GM18507 (cell line): ENCODE results near the gene LYSMD4.

Experiments used
- DNase-seq: peaks from one replicate; pipeline ENCODE4 v3.0.0; 2011; ENCODE audit warnings: low read depth; ENCODE audit not compliant: insufficient read length; ENCODE audit errors: extremely low spot score
- FAIRE-seq: peaks from 2 replicates; lab custom pipeline; 2011; peaks lifted over from hg19 to GRCh38; lab: Jason Lieb, UNC

The LYSMD4 gene

DNA sequence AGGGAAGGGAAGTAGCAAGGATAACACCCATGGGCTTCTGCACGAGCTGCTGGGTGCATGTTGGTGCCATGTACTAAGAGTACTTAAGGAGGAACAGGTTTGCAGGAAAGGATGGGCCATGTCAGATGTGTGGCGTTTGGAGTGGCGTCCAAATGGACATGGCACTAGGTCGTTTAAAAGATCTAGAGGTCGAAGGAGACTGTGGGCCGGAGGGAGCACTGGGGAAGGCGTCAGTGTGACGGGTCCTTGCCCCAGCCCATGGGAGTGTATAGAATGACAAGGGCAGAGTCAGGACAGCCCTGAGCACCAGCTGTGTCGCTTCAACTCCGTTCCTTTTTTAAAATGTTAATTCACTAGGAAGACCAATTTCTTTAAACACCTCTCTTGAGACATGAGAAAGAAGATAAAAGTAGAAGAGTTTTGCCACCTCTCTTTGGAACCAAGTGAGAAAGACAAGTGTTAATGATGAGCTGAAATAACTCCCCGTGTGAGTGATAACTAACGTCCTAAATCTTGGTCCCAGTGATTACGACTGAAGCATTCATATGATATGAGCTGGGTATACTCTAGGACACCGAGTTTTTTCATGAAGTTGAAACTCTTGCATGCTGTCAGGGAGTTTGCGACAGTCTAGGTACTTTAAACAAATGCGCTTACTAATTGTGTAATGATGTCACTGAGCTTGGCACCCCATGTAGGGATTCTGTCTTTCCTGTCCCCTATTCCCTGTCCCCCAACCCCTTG is 23.8 kb downstream of the LYSMD4 start:
- FAIRE-seq (no peak), DNase-seq (no peak)

DNA sequence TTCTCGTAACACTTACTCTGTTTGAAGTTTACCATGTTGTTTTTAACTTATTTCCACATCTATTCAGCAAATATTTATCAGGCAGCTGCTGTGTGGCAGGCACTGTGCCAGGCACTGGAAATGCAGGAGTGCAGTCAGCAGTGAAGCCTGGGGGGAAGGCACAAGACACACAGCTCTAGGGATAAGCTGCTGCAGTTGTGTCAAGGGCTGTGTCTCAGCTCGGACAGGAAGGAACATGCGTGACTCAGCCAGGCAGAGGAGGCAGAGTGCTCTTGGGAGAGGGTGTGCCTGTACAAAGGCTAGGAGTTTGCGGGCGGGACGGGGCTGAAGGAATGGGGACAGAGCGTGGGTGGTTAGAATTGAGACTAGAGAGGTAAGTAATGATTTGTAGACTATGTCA is 24.7 kb downstream of the LYSMD4 start:
- no peak for FAIRE-seq
- no peak for DNase-seq

DNA sequence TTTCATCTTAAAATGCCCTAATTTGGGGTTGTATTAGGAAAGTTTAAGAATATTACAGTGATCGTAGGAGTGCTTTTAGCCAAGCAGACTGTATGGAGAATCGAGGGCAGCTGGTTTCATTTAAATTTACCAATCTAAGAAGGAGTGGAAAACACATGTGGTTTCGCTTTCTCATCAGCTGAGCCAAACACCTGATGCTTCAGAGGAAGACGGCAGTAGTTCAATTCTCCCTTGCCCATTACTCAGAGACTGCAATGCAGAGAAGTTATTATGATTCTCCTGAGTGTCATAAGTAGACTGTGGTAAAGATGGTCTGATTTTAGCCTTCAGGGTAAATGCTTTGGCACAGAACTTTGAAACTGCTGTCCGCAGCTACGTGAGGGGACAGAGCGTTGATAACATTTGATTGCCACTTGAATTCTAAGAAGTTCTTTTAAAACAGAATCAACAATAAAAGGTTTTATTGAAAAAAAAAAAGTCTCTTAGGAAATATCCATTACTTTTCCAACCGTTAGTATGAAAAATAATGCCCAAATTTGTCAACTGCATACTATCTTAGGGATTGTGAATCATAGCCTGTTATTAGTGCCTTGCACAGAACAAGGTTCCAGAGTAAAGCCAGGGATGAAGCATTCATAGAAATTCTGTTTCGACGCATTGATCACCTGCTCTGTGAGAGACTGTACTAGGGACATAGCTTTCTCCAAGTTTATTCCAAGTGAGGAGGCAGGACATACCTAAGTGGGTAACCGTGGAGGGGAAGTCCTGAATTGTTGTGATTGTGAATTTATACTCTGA is 25.6 kb downstream of the LYSMD4 start:
- no peak for DNase-seq

DNA sequence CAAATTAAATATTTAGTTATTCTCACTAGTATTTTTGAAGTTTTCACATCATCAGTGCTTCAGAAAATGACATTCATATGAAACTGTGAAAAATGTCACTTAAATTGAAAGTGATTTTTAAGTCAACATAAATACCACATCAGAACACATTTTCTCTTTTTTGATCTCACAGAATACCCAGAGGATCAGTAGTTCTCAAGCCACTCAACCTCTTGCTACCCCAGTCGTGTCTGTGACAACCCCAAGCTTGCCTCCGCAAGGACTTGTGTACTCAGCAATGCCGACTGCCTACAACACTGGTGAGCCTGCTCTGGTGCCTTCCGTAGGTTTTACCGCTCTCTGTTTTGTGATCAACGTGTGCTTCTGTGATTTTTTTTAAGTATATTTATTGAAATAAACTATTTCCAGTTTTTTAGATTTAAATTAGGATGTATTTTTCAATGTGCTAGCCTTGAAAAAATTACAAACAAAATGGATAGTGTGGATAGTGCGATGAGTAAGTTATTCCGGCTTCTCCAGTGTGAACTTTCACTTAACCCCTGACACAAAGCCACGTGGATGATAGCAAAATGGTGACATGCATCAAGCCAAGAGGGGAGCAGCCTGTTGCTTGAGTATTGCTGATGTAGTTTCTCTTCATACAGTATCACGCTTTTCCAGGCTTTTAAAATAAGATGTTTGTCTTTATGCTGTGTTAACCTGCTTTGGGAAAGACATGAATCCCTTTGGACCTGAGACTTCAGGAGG is 26.5 kb downstream of the LYSMD4 start:
- DNase-seq = no peak
- FAIRE-seq = no peak

More for the DNA sequence above, 25.6 kb downstream of the LYSMD4 start:
- FAIRE-seq = peak; percentile 5

DNA sequence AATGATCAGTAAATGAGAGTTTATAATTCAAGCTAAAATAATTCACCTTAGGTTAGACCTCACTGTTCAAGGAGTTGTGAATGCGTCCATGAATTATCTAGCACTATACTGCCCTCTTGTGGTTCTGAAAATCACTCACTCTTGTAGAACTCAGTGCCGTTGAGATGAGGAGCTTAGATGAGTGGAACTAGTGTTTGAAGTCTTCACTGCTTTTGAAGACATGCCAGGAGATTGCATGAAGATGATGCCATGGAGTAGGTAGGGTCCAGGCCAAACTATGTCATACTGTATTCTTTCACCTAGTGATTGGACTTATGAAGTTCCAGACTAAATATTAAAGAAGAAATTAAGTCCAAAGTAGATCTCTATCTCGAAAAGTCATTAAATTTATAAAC is 28.8 kb downstream of the LYSMD4 start:
- FAIRE-seq = peak; percentile 91

DNA sequence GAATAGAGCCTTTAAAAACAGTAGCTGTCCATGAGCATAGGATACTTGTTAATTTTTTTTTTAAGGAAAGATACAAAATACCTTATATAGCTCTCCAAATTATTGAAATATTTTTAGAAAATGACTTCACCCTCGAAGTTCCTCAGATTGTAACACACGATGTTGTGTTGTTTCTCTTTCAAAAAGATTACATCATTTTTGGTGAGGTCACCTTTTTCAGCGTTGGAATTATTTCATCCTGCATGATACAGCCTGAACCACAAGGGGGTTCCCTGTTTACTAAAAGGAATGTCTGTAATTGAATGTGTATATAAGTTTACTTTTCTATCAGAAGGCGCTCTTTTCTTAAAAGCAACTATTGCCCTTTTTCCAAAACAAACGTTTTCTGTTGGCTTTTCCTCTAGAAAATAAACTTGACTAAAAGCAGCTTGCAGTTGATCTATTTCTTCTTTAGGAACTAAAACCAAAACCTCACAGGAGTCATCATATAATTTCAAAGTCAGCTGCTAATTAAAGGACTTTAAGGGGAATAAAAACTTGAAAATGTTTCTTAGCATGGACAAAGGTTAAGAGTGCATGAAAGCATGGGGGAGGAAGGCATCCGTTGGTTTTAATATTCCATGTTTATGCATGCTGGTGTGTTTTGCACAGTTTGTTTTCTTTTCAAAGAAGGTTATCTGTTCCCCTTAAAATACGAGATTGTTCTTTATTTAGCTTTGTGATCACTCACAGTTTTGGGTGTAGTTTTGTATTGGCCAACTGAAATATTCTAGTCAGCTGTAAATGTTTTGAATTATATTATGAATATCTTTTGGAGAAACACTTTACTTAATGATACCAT is 29.4 kb downstream of the LYSMD4 start:
- DNase-seq = no peak
- FAIRE-seq = peak; percentile 62

More for the DNA sequence above, 28.8 kb downstream of the LYSMD4 start:
- no peak for DNase-seq

DNA sequence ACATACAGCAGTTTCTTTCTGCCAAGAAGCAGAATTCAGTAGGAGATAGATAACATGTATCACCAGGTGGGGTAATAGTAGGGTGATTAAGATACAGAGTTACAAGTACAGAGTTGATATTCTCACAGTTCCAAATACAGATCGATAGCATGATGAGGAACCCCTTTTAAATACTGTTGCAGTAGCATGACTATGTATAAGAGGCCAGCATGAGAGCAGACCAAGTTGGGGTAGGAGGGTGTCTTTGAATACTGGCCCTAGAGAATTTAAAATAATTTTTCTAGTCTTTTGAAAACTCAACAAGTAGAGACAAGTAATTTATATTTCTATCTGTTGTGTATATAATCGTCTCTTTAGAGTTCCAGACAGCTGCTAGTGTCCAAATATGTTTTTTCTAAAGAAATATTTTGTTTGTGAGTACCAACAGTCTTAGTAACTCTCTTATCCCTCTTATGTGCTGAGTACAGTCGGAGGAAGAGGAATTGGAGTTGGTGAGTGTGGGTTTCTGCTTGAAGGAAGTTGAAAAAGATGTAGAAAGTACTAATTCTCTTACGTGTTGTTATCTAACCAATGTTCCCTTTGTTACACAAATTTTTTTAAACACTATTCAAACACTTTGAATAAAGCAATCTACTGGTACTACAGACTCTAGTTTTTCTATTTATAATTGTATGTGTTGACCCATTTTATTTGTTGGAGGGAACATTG is 30.2 kb downstream of the LYSMD4 start:
- peak; percentile 48 for FAIRE-seq

DNA sequence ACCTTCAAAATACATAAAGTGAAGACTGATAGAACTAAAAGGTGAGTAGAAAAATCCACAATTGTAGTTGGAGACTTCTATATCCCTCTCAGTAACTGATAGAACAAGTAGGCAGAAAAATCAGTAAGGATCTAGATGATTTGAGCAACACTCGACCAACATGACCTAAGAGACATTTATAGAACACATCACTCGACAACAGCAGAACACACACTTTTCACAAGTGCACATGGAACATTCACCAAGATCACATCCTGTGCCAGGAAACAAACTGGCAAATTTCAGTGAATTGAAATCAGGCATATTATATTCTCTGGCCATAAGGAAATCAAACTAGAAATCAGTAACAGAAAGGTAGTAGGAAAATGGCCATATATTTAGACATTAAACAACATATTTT is 37.1 kb downstream of the LYSMD4 start:
- DNase-seq = no peak
- FAIRE-seq = no peak

More for the DNA sequence above, 30.2 kb downstream of the LYSMD4 start:
- DNase-seq = no peak

DNA sequence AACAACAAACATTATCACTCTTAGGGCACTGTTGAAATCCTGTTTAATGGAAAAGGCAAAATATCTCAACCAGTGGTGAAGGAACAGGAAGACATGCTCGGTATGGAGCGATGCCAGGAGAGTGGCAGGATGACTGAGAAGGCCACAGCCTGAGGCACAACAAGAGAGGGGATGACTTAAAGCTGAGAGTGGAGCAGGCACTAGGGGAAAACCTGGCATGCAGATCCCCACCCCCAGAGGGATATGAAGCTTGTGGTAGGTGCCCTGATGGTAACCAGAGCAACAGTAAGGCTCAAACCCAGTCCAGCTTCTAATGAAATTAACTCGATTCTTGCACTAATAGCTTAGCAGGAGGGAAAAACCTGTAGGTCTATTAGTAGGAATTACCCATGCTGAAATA is 40.4 kb downstream of the LYSMD4 start:
- peak; percentile 24 for FAIRE-seq
- DNase-seq = no peak

DNA sequence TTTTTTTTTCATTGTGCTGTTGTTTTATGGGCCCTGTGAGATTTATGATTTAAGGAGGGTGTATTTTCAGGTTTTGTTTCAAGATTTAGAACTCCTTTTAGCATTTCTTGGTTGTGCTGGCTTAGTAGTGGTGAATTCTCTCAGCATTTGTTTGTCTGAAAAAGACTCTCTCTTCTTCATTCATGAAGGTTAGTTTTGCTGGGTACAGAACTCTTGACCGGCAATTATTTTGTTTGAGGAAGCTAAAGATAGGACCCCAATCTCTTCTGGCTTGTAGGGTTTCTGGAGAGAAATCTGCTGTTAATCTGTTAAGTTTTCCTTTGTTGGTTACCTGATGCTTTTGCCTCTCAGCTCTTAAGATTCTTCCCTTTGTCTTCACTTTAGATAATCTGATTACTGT is 46.9 kb downstream of the LYSMD4 start:
- FAIRE-seq (peak; percentile 38), DNase-seq (no peak)

DNA sequence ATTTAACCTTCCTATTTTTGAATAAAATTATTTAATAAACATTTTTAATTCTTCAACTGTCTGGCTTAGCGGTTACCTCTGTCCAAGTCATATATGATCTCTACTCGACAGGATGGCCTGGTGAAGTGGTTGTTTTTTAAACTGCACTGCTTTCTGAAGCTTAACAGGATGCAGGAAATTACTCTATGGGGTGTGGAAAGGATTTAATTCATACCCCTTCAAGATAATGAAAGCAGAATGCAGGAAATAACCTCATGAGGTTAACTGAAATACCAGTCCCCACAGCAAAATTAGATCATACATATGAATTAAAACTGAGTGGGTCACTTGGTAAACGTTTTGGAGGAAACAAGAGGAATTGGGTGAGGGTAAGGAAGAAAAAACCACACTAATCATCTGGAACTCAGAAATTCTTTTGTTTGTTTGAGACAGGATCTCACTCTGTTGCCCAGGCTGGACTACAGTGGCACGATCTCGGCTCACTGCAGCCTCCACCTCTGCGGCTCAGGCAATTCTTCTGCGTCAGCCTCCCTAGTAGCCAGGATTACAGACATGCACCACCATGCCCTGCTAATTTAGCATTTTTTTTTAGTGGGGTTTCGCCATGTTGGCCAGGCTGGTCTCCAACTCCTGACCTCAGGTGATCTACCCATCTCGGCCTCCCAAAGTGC is 50.1 kb downstream of the LYSMD4 start:
- FAIRE-seq = no peak
- no peak for DNase-seq

DNA sequence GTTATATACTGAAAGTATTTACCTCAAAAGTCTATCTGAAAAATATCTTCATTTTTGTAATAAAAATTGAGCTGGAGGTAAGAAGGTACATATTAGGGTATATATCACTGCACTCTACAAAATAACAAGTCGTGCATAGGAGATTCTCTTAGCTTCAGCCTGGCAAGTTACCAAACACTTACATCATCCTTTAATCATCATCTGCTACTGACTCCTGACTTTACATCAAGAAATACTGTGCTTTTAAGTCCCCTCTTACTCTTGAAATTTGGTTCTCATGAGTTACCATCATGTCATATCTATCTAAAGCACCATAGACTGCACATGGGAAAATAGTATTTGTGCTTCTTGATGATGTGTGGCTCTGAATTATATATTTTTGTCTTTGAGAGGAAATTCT is 50.8 kb downstream of the LYSMD4 start:
- DNase-seq = no peak
- FAIRE-seq = no peak

DNA sequence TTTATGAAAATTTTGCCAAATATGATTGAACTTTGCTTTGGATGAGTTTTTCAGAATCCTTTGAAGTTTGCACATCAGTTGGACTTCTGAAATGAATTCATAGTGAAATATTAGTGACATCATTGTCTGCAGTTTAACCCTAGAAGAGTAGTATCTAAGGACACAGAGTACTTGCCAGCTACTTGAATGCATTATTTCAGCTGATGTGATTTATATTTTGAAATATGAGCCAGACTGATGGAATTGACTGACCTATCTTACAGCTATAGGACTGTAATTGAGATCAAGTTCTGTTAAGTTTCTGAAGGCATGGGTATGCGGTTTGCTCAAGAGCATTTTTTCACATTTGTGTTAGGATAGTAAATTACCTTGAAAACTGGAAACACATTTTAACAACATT is 51.2 kb downstream of the LYSMD4 start:
- FAIRE-seq = no peak
- DNase-seq = no peak

DNA sequence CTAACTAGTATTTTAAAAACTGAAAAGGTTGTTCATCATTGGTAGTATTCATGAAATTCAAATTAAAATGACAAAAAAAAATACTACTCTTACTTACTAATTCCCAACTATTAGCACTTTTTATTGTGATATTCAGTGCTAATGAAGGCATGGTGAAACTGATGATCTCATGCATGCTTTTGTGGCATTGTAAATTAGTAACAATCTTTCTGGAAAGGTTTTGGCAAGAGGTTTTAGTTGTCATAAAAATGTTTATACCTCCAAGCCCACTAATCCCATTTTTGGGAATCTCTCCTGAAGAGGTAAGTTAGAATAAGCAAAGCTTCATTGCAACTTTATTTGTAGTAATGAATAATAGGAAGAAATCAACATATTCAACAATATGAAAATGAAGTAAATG is 53.0 kb downstream of the LYSMD4 start:
- no peak for DNase-seq
- peak; percentile 48 for FAIRE-seq

DNA sequence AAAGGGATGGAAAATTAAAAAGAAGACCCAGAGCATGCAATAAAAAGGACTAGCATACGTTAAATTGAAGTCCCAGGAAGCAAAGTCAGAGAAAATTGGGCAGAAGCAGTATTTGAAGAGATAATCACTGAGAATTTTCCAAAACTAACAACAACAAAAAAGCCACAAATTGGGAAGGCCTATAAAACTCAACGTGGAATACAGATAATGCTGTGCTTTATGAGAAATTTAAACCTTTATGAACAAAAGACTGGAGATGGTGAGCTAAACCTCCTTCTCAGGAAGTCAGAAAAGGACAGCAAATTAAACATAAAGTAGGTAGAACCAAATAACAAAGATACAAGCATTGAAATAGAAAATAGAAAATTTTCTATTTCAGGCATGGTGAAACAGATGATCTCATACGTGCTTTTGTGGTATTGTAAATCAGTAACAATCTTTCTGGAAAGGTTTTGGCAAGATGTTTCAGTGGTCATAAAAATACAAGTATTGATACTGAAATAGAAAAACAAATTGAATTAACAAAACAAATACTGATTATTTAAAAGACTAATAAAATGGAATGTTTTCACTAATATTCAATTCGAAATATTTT is 55.6 kb downstream of the LYSMD4 start:
- FAIRE-seq (peak; percentile 74), DNase-seq (no peak)
